ENCODE results near the gene HSFX2. TPM values are rescaled to one million over a fixed set of nuclear protein-coding genes. Genes with fewer than 3 reads are reported as not detected.
A peak's percentile ranks its signal among the peaks of the same experiment; 100 is the strongest.
"Not testable (repeated sequence)": the region's sequence is repeated elsewhere in the genome, so short reads cannot be mapped to it uniquely, and the experiment has no call there.

Gene HSFX2
- total RNA-seq, 2 experiments from 2014 or later: not detected

DNA sequence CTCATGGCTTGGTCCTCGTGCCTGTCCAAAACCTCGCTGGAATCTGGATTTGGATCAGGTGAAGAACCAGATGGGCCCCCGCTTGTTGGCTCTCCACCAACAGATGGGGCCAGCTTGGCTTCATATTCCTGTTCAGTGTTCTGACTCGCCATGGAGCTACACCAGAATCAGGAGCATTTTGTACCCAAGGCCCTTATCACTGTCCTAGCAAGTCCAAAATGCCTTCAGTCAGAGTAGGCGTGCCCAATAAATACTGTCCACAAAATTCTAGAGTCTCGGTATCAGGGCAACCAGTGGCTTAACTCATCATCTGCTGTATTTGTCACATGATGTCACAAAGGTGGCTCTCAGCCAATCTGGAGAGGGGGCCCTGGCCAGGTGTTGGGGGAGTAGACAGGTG is 45.4 kb downstream of the HSFX2 start, which contains the start of gene HSFX3:
Gene HSFX3, minus strand, starts transcription at position 224 of the 400 bp plus-strand sequence. Its CDS starts 72 bp downstream, at position 152.
- H3K36me3 ChIP-seq (ENCODE audit: insufficient read depth, low read length); H3K36me3 Mint-ChIP-seq (ENCODE audit: low read depth); ATAC-seq (ENCODE audit: poor library complexity); H3K4me1 ChIP-seq (ENCODE audit: insufficient read depth, low read length); DNase-seq; intact Hi-C loops (cut with DNase I, micrococcal nuclease); POLR2A ChIA-PET; H3K27ac Mint-ChIP-seq; H3K27me3 Mint-ChIP-seq; CTCF ChIA-PET; H3K27ac ChIP-seq (ENCODE audit: low read depth in 1 of 2, low read length in 2 of 2); H3K4me3 ChIP-seq (ENCODE audit: low read length); H3K9me3 Mint-ChIP-seq; H3K4me1 Mint-ChIP-seq (ENCODE audit: low read depth); H3K9me3 ChIP-seq (ENCODE audit: control insufficient read depth in 1 of 2, insufficient read depth in 1 of 2, low read length in 2 of 2); H3K4me3 Mint-ChIP-seq; H3K27me3 ChIP-seq (ENCODE audit: control insufficient read depth in 1 of 2, insufficient read depth in 2 of 2, low read length in 2 of 2): not testable (repeated sequence)

GRCh38 chrX:149547782-149548181 is 47.3 kb downstream of the HSFX2 start:
- H3K36me3 ChIP-seq (ENCODE audit: insufficient read depth, low read length); H3K27me3 ChIP-seq (ENCODE audit: control insufficient read depth in 1 of 2, insufficient read depth in 2 of 2, low read length in 2 of 2); H3K27me3 Mint-ChIP-seq; intact Hi-C loops (cut with DNase I, micrococcal nuclease); H3K4me1 Mint-ChIP-seq (ENCODE audit: low read depth); H3K4me3 Mint-ChIP-seq; DNase-seq; POLR2A ChIA-PET; H3K9me3 Mint-ChIP-seq; ATAC-seq (ENCODE audit: poor library complexity); CTCF ChIA-PET; H3K27ac ChIP-seq (ENCODE audit: low read depth in 1 of 2, low read length in 2 of 2); H3K27ac Mint-ChIP-seq; H3K9me3 ChIP-seq (ENCODE audit: control insufficient read depth in 1 of 2, insufficient read depth in 1 of 2, low read length in 2 of 2); H3K4me1 ChIP-seq (ENCODE audit: insufficient read depth, low read length); H3K36me3 Mint-ChIP-seq (ENCODE audit: low read depth); H3K4me3 ChIP-seq (ENCODE audit: low read length): not testable (repeated sequence)

DNA sequence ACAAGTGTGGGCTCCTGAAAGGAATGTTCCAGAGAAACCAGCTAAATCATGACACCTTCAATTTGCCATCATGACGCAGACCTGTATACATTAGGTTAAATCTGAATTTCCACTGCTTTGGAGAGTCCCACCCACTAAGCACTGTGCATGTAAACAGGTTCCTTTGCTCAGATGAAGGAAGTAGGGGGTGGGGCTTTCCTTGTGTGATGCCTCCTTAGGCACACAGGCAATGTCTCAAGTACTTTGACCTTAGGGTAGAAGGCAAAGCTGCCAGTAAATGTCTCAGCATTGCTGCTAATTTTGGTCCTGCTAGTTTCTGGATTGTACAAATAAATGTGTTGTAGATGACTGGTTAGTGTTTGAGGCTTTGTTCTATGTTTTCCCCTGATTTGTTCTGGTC is 48.2 kb downstream of the HSFX2 start:
- H3K27me3 ChIP-seq (ENCODE audit: control insufficient read depth in 1 of 2, insufficient read depth in 2 of 2, low read length in 2 of 2); H3K36me3 Mint-ChIP-seq (ENCODE audit: low read depth); intact Hi-C loops (cut with DNase I, micrococcal nuclease); H3K4me3 ChIP-seq (ENCODE audit: low read length); H3K36me3 ChIP-seq (ENCODE audit: insufficient read depth, low read length); H3K4me1 Mint-ChIP-seq (ENCODE audit: low read depth); ATAC-seq (ENCODE audit: poor library complexity); H3K27me3 Mint-ChIP-seq; H3K4me3 Mint-ChIP-seq; H3K9me3 ChIP-seq (ENCODE audit: control insufficient read depth in 1 of 2, insufficient read depth in 1 of 2, low read length in 2 of 2); H3K27ac ChIP-seq (ENCODE audit: low read depth in 1 of 2, low read length in 2 of 2); POLR2A ChIA-PET; H3K9me3 Mint-ChIP-seq; CTCF ChIA-PET; H3K27ac Mint-ChIP-seq; H3K4me1 ChIP-seq (ENCODE audit: insufficient read depth, low read length); DNase-seq: not testable (repeated sequence)

DNA sequence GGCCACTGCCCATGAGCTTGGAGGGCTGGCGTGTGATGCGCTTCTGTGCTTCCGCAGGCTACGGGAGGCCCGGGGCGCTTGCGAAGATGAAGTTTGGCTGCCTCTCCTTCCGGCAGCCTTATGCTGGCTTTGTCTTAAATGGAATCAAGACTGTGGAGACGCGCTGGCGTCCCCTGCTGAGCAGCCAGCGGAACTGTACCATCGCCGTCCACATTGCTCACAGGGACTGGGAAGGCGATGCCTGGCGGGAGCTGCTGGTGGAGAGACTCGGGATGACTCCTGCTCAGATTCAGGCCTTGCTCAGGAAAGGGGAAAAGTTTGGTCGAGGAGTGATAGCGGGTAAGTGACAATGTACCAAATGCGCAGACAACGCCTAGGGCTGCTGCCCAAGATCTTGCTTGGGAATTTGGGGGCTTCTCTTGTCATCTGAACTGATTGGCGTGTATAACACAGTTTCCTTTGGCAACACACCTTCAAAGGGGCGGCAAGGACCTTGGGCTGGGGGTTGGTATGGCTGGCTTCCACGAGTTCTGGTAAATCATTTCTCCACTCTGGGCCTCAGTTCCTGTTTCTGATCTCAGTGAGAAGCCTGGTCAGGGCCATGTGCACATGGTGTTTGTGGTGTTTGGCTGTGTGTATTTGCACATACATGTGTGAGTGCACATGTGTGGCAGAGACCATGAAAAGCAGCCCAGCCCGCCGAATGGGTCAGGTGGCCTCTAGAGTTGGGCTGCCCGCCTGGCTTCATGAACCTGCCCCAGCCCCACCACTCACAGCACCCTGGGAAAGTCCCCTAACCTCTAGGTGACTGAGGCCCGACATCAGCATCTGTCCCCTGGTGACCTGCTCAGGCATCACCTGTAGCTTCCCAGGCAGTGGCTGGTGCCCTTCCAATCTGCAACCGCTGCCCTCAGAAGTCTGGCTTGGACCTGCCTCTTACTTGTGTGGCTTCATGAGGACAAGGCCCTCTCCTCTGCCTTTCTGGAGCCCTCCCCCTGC is 49.3 kb downstream of the HSFX2 start:
- H3K9me3 ChIP-seq (ENCODE audit: control insufficient read depth in 1 of 2, insufficient read depth in 1 of 2, low read length in 2 of 2); ATAC-seq (ENCODE audit: poor library complexity); H3K27me3 ChIP-seq (ENCODE audit: control insufficient read depth in 1 of 2, insufficient read depth in 2 of 2, low read length in 2 of 2); H3K27ac Mint-ChIP-seq; H3K4me1 Mint-ChIP-seq (ENCODE audit: low read depth); CTCF ChIA-PET; POLR2A ChIA-PET; H3K9me3 Mint-ChIP-seq; H3K36me3 ChIP-seq (ENCODE audit: insufficient read depth, low read length); H3K4me3 Mint-ChIP-seq; intact Hi-C loops (cut with DNase I, micrococcal nuclease); H3K36me3 Mint-ChIP-seq (ENCODE audit: low read depth); H3K4me3 ChIP-seq (ENCODE audit: low read length); H3K27ac ChIP-seq (ENCODE audit: low read depth in 1 of 2, low read length in 2 of 2); H3K27me3 Mint-ChIP-seq: not testable (repeated sequence)
- DNase-seq: peak in 3 of 14 experiments; percentile 14 to 42 (median 29)
- peaks cover 12% of the 10 kb centered on the region for H3K4me1 ChIP-seq (ENCODE audit: insufficient read depth, low read length)

Other genes starting within 250 kb of the HSFX2 start
- 100 to 1,000 TPM; 256 to 260 TPM for gene IDS, start 90.0 kb downstream of the HSFX2 start, total RNA-seq
- gene EOLA1, start 54.3 kb downstream of the HSFX2 start, total RNA-seq: 10 to 100 TPM; 63.1 to 68.5 TPM
- gene HSFX3, start 45.4 kb downstream of the HSFX2 start, total RNA-seq: not detected
- not detected for gene MAGEA9B, start 7.9 kb downstream of the HSFX2 start, total RNA-seq
- 1 to 10 TPM; 6.3 to 7.2 TPM for gene TMEM185A, start 36.5 kb upstream of the HSFX2 start, total RNA-seq
- gene MAGEA11, start 116.7 kb upstream of the HSFX2 start, total RNA-seq: not detected
- under 1 TPM in 1 of 2 experiments, not detected in 1; 0.30 TPM for gene HSFX1, start 178.8 kb upstream of the HSFX2 start, total RNA-seq
- not detected for gene MAGEA9, start 186.6 kb upstream of the HSFX2 start, total RNA-seq